Cortex of kidney (tissue), 1 donor: ENCODE data around the gene CDKN2B-AS1.

ENCODE experiments used
- DNase-seq: peaks from one replicate; lab custom pipeline; 2025; lab: John Stamatoyannopoulos, UW

CDKN2B-AS1 gene

GRCh38 chr9:22005702-22006606, 11.4 kb downstream of the CDKN2B-AS1 start:
- DNase-seq, result no peak

- DNase-seq, result no peak
These were observed 13.8 kb downstream of the CDKN2B-AS1 start for GRCh38 chr9:22008384-22008716.

GRCh38 chr9:22008717-22009505, 14.3 kb downstream of the CDKN2B-AS1 start, which contains the start of gene CDKN2B:
TSS of gene CDKN2B (minus strand) at chr9:22009305. CDS start at chr9:22008953, 352 bp downstream.
- DNase-seq, result peak; percentile 44

- no peak for DNase-seq
These were observed 14.9 kb downstream of the CDKN2B-AS1 start for GRCh38 chr9:22009506-22009867.

- DNase-seq, result no peak
These were observed 16.5 kb downstream of the CDKN2B-AS1 start for GRCh38 chr9:22010866-22011625.

- DNase-seq, result no peak
These were observed 27.8 kb downstream of the CDKN2B-AS1 start for GRCh38 chr9:22022396-22022795.

GRCh38 chr9:22026696-22027095, 32.1 kb downstream of the CDKN2B-AS1 start:
- no peak for DNase-seq

- DNase-seq, result no peak
These were observed 33.8 kb downstream of the CDKN2B-AS1 start for GRCh38 chr9:22028394-22028793.

- no peak for DNase-seq
These were observed 34.6 kb downstream of the CDKN2B-AS1 start for GRCh38 chr9:22029231-22029630.

GRCh38 chr9:22030101-22030598, 35.6 kb downstream of the CDKN2B-AS1 start:
- no peak for DNase-seq

- no peak for DNase-seq
These were observed 37.2 kb downstream of the CDKN2B-AS1 start for GRCh38 chr9:22031655-22032411.

GRCh38 chr9:22033012-22033630, 38.5 kb downstream of the CDKN2B-AS1 start:
- no peak for DNase-seq

- DNase-seq, result no peak
These were observed 41.0 kb downstream of the CDKN2B-AS1 start for GRCh38 chr9:22035591-22036011.

GRCh38 chr9:22036866-22037626, 42.5 kb downstream of the CDKN2B-AS1 start:
- no peak for DNase-seq

GRCh38 chr9:22037954-22038690, 43.5 kb downstream of the CDKN2B-AS1 start:
- DNase-seq, result no peak

GRCh38 chr9:22039258-22039657, 44.7 kb downstream of the CDKN2B-AS1 start:
- DNase-seq, result no peak

GRCh38 chr9:22040760-22041159, 46.2 kb downstream of the CDKN2B-AS1 start:
- no peak for DNase-seq

GRCh38 chr9:22041344-22041743, 46.8 kb downstream of the CDKN2B-AS1 start:
- DNase-seq, result no peak

- DNase-seq, result no peak
These were observed 47.2 kb downstream of the CDKN2B-AS1 start for GRCh38 chr9:22041775-22042174.
